ENCODE measurements around the gene SPC24.

DNA sequence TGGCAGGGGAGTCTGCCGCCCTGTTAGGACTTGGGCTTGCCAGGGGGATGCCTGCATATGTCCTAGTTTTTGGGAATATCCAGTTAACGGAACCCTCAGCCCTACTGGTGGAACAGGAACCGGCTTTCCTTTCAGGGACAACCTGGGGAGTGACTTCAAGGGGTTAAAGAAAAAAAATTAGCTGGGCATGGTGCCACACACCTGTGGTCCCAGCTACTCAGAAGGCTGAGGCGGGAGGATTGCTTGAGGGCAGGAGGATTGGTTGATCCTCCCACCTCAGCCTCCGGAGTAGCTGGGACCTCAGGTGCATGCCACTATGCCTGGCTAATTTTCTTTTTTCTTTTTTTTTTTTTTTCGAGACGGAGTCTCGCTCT is 43.8 kb downstream of the SPC24 start:
- TF ChIP-seq, protein P1, sequence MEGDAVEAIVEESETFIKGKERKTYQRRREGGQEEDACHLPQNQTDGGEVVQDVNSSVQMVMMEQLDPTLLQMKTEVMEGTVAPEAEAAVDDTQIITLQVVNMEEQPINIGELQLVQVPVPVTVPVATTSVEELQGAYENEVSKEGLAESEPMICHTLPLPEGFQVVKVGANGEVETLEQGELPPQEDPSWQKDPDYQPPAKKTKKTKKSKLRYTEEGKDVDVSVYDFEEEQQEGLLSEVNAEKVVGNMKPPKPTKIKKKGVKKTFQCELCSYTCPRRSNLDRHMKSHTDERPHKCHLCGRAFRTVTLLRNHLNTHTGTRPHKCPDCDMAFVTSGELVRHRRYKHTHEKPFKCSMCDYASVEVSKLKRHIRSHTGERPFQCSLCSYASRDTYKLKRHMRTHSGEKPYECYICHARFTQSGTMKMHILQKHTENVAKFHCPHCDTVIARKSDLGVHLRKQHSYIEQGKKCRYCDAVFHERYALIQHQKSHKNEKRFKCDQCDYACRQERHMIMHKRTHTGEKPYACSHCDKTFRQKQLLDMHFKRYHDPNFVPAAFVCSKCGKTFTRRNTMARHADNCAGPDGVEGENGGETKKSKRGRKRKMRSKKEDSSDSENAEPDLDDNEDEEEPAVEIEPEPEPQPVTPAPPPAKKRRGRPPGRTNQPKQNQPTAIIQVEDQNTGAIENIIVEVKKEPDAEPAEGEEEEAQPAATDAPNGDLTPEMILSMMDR (IDR thresholded peaks at IDR 0.05) = no peak
- no peak for TF ChIP-seq POLR2A (IDR thresholded peaks at IDR 0.05)

Measured in testis (tissue), 2 donors.